A549 treated with ZK216348 at 1 μM for 4 hours (cell line): ENCODE measurements around the gene DAO. TPM values are rescaled to one million over a fixed set of nuclear protein-coding genes. Genes with fewer than 3 reads are reported as not detected.

Experiments
- total RNA-seq: library from RNA; stranded (reverse); fragments of 200-300 nt; extraction: Qiagen RNA extraction; gene quantifications from 5 replicates; pipeline ENCODE4 v1.2.3, GENCODE V29; 2022; ENCODE audit warnings: low read depth

The DAO gene
- total RNA-seq: not detected in 5 replicates

GRCh38 chr12:108879615-108880254 is at the start of gene DAO:
Gene DAO, plus strand, starts transcription at chr12:108880092. Its CDS starts 4,915 bp downstream, at chr12:108885007.

Other genes with a start within 250 kb of the DAO start
- 0.57 to 1.7 TPM (median 1.1 TPM) in 5 replicates for gene SELPLG, start 246.2 kb upstream of the DAO start, total RNA-seq
- gene CORO1C, start 148.6 kb upstream of the DAO start, total RNA-seq: 142 to 199 TPM (median 174 TPM) in 5 replicates
- gene SSH1, start 22.5 kb upstream of the DAO start, total RNA-seq: 12.4 to 25.8 TPM (median 21.4 TPM) in 5 replicates
- gene SVOP, start 141.0 kb downstream of the DAO start, total RNA-seq: not detected in 5 replicates
- gene USP30, start 172.5 kb downstream of the DAO start, total RNA-seq: 6.4 to 10.2 TPM (median 9.6 TPM) in 5 replicates
- gene ALKBH2, start 213.4 kb downstream of the DAO start, total RNA-seq: 42.9 to 52.9 TPM (median 43.5 TPM) in 5 replicates
- 81.0 to 87.9 TPM (median 84.7 TPM) in 5 replicates for gene UNG, start 217.5 kb downstream of the DAO start, total RNA-seq
- gene ACACB, start 236.5 kb downstream of the DAO start, total RNA-seq: 7.9 to 10.6 TPM (median 10.0 TPM) in 5 replicates